ENCODE results near the gene FCHSD2.

DNA sequence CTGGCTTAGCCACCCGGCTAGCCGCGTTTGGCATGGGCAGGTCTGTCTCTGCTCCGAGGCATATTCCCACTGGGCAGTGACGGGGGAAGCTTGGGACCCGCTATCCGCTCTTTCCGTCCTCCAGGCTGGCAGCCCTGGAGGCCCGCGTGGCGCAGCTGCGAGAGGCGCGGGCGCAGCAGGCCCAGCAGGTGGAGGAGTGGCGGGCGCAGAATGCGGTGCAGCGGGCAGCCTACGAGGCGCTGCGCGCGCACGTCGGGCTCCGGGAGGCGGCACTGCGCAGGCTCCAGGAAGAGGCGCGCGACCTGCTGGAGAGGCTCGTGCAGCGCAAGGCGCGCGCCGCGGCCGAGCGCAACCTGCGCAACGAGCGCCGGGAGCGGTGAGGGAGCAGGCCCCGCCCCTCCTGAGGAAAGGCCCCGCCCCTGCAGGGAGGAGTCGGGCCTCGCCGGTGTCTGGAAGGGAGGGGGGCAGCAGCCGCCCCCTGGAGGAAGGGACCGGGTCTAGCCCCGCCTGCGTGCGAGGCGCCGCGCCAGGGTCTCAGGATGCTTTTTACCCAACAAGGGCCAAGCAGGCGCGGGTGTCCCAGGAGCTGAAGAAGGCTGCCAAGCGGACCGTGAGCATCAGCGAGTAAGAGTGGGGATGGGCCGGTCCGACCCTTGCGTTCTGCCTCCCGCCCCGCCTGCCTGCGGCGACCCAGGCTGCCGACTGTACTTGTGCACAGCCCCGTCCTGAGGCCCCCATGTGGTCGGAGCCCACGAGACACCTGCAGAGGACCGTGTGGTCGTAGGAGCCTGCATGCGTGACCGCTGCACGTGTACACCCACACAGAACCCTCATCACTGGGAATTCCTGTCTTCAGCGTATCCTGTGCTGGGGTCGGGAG, 320.0 kb downstream of the FCHSD2 start:
- TF ChIP-seq, protein P1, sequence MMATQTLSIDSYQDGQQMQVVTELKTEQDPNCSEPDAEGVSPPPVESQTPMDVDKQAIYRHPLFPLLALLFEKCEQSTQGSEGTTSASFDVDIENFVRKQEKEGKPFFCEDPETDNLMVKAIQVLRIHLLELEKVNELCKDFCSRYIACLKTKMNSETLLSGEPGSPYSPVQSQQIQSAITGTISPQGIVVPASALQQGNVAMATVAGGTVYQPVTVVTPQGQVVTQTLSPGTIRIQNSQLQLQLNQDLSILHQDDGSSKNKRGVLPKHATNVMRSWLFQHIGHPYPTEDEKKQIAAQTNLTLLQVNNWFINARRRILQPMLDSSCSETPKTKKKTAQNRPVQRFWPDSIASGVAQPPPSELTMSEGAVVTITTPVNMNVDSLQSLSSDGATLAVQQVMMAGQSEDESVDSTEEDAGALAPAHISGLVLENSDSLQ (IDR thresholded peaks at IDR 0.05): no peak
- TF ChIP-seq FOXK2 (IDR thresholded peaks at IDR 0.05): no peak
- TF ChIP-seq BHLHE40 (IDR thresholded peaks at IDR 0.05; ENCODE audit: borderline replicate concordance): no peak
- TF ChIP-seq ZNF384 (IDR thresholded peaks at IDR 0.05): no peak
- TF ChIP-seq SUZ12 (IDR thresholded peaks at IDR 0.05): no peak
- no peak for TF ChIP-seq TARDBP (IDR thresholded peaks at IDR 0.05)
- TF ChIP-seq ELF4 (IDR thresholded peaks at IDR 0.05): no peak; the same call in 1 of the 2 replicates
- TF ChIP-seq NFRKB (IDR thresholded peaks at IDR 0.05): no peak
- 0 out of 2 replicates have a peak, but pooled peaks have one; percentile 75 for TF ChIP-seq FOXM1 (IDR thresholded peaks at IDR 0.05; ENCODE audit: borderline replicate concordance)
- no peak for TF ChIP-seq FOXA1 (IDR thresholded peaks at IDR 0.05)
- no peak for TF ChIP-seq ARNT (IDR thresholded peaks at IDR 0.05)
- no peak for TF ChIP-seq HDGF (IDR thresholded peaks at IDR 0.05; ENCODE audit: borderline replicate concordance)
- TF ChIP-seq SP1 (IDR thresholded peaks at IDR 0.05): no peak
- no peak for TF ChIP-seq CTBP1 (IDR thresholded peaks at IDR 0.05; ENCODE audit: borderline replicate concordance)
